Measurements from ENCODE around the gene C1orf21. TPM values are rescaled to one million over a fixed set of nuclear protein-coding genes. Genes with fewer than 3 reads are reported as not detected.
A peak's percentile ranks its signal among the peaks of the same experiment; 100 is the strongest.

C1orf21 gene
- polyA plus RNA-seq, 3 donors from 2014 or later, result 119 to 149 (median 130) TPM

DNA sequence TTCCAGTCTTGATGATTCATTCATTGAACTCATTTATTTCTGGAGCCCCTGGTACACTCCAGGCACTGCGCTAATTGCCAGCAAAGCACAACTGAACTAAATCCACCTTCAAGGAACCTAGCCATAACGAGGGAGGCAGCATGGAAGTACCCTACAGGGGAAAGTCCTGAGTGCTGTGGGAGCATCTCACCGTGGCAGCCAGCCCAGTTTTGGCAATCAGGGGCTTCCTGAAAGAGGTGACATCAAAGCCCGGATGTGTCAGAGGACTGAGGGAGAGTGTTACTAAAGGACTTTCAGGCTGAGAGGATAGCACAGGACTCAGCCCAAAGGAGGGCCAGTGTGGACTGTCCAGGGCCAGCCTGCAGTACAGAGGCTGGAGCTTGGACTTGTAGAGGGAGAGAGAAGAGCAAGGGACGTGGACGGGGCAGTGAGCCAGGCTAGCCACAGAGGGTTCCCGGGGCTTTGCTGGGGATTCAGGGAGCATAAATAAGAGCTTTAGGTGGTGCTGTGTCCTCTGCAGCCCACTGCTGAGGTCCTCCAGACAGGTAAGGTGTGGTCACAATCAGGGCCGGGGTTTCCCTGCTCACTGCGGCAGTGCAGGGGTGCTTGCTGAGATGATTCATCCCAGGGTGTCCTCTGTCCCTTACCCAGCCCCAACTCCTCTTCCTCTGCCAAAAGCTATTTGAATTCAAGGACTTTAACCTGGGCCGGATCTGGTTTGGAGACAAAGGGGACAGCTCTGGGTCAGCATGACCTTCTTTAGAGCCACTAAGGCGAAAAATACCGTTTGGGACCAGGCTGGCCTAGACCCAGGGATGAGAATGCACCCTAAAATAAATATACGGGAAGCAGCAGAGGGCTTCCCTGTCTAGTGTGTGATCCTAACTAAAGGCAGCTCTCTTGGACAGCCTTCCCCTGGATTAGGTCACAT, 239.5 kb downstream of the C1orf21 start:
- Mint-ChIP-seq H3K36me3 (peaks cover 8 to 40% (median 24%) of the 10 kb centered on the region in 3 donors), H3K9me3 (no peaks in the 10 kb centered on the region), H3K4me1 (peaks cover 0 to 2% of the 10 kb centered on the region in 2 donors), H3K27ac (no peak overlapping the region), H3K27me3 (ENCODE audit: low read depth in 3 of 3) (peaks cover 0 to 17% (median 11%) of the 10 kb centered on the region in 3 donors), H3K4me3 (no peak overlapping the region)
- DNase-seq, result no peak

GRCh38 chr1:184627007-184627341, 240.1 kb downstream of the C1orf21 start:
- H3K27ac Mint-ChIP-seq, result no peak overlapping the region
- DNase-seq, result no peak
- peaks cover 0 to 2% of the 10 kb centered on the region in 2 donors for H3K4me1 Mint-ChIP-seq
- no peaks in the 10 kb centered on the region for H3K9me3 Mint-ChIP-seq
- no peak overlapping the region for H3K4me3 Mint-ChIP-seq
- peaks cover 0 to 17% (median 11%) of the 10 kb centered on the region in 3 donors for H3K27me3 Mint-ChIP-seq (ENCODE audit: low read depth in 3 of 3)
- H3K36me3 Mint-ChIP-seq, result peaks cover 8 to 35% (median 21%) of the 10 kb centered on the region in 3 donors

- no peak for DNase-seq
- Mint-ChIP-seq H3K27me3 (ENCODE audit: low read depth in 3 of 3) (peaks cover 3 to 17% (median 12%) of the 10 kb centered on the region in 3 donors), H3K4me1 (peaks cover 0 to 2% of the 10 kb centered on the region in 2 donors), H3K27ac (no peak overlapping the region), H3K4me3 (no peak overlapping the region), H3K9me3 (peaks cover 0 to 2% (median 0%) of the 10 kb centered on the region in 6 donors), H3K36me3 (peaks cover 8 to 27% (median 21%) of the 10 kb centered on the region in 3 donors)
Observed at GRCh38 chr1:184629266-184629665, 242.4 kb downstream of the C1orf21 start.

DNA sequence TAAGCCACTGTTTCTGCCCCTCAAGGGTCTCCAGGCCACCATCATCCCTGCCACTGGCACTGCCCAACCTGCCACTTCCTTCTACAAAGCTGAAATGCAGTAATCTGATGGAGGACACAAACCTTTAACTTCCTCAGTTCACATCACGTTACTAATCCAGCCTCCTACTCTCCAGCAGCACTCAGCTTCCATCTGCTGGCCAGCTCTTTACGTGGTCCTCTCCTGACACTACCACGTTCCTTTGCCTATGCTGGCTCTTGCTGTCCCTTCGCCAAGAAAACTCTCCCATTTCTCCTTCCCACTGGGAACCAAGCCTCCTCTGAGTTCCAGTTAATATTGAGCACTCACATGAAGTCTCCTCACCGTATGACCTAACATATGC, 243.8 kb downstream of the C1orf21 start:
- Mint-ChIP-seq H3K4me1 (peaks cover 0 to 2% of the 10 kb centered on the region in 2 donors), H3K36me3 (peaks cover 11 to 15% (median 14%) of the 10 kb centered on the region in 3 donors), H3K27me3 (ENCODE audit: low read depth in 3 of 3) (peaks cover 3 to 16% (median 12%) of the 10 kb centered on the region in 3 donors), H3K4me3 (no peak overlapping the region), H3K9me3 (peaks cover 0 to 2% (median 0%) of the 10 kb centered on the region in 6 donors), H3K27ac (peak overlapping the region in 1 of 6 donors; percentile 23)
- DNase-seq, result no peak

DNA sequence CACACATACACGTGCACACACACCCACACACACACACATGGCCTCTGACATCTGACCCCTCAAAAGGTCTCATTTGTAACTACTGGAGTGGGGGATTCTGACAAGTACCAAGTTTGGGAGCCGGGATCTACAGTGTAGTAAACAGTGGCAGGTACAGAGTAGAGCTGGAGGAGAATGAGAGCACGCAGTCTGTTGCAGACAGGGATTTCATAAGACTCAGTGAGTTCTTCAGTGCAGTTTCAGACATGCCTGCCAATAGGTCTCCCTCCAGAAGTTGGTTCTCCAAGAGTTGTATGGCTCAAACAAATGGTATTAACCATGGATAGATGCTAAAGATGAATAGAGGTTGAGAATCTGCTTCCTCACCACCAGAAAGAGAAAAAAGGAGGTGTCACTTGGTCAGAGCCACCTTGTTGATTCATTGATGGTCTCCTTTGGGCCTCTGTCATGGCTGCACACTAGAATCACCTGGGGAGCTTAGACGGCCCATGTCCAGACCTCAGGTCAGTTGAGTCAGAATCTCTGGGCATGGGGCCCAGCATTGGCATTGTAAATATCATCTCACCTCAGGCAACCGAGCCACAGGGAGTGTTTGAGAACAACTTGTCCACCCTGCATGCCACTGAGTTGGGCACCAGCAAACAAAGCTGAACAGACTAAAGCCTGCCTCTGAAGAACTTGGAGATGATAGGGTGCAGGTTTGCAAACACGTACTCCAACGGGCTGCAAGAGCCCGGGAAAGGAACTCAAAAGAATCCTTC, 245.8 kb downstream of the C1orf21 start:
- Mint-ChIP-seq H3K4me1 (peaks cover 0 to 2% of the 10 kb centered on the region in 2 donors), H3K27ac (peak overlapping the region in 1 of 6 donors; percentile 18), H3K27me3 (ENCODE audit: low read depth in 3 of 3) (peaks cover 3 to 11% (median 10%) of the 10 kb centered on the region in 3 donors)

GRCh38 chr1:184633785-184634184, 247.0 kb downstream of the C1orf21 start:
- H3K27ac Mint-ChIP-seq, result no peak overlapping the region
- H3K27me3 Mint-ChIP-seq (ENCODE audit: low read depth in 3 of 3), result peaks cover 3 to 11% (median 10%) of the 10 kb centered on the region in 3 donors
- no peak overlapping the region for H3K4me3 Mint-ChIP-seq
- H3K36me3 Mint-ChIP-seq, result peaks cover 6 to 16% (median 15%) of the 10 kb centered on the region in 3 donors
- peaks cover 0 to 2% (median 0%) of the 10 kb centered on the region in 6 donors for H3K9me3 Mint-ChIP-seq
- no peak for DNase-seq
- peaks cover 2 to 3% of the 10 kb centered on the region in 2 donors for H3K4me1 Mint-ChIP-seq

More for the DNA sequence above, 245.8 kb downstream of the C1orf21 start:
- Mint-ChIP-seq H3K9me3 (peaks cover 0 to 2% (median 0%) of the 10 kb centered on the region in 6 donors), H3K36me3 (peaks cover 6 to 16% (median 15%) of the 10 kb centered on the region in 3 donors), H3K4me3 (no peak overlapping the region)
- DNase-seq, result no peak

- H3K9me3 Mint-ChIP-seq, result peaks cover 0 to 2% (median 0%) of the 10 kb centered on the region in 6 donors
- peaks cover 2 to 6% of the 10 kb centered on the region in 2 donors for H3K4me1 Mint-ChIP-seq
- no peak overlapping the region for H3K27ac Mint-ChIP-seq
- no peak overlapping the region for H3K4me3 Mint-ChIP-seq
- peaks cover 1 to 15% (median 13%) of the 10 kb centered on the region in 3 donors for H3K36me3 Mint-ChIP-seq
- peaks cover 3 to 10% (median 7%) of the 10 kb centered on the region in 3 donors for H3K27me3 Mint-ChIP-seq (ENCODE audit: low read depth in 3 of 3)
- no peak for DNase-seq
Observed at GRCh38 chr1:184634296-184634695, 247.5 kb downstream of the C1orf21 start.

DNA sequence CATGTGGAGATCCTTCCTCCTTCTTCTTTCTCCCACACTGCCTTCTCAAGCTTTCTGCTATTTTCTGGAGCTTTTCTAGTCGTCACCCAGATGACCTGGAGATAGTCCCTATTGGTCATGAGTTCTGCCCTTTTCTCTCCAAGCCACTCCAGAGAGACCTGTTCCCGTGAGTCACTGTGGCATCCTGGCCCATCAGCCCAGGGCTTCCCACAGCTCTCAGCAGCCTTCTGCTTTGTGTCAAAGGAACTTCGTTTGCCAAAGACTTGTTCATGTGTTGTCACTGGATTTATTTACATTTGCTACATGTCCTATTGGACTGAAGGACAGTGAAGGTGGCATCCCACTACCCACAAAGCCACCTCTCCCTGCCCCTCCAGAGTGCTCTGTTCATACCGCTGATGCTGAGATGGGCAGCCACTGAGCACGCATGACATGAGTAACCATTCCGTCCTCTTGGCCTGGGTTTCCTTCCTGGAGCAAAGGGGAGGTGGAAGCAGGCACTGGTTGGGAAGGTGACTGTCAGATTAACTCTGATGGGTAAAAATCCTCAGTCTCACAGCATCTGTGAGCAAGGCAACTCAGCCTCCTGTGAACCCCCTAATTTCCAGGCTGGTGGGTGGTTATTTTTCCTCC, 248.6 kb downstream of the C1orf21 start:
- peaks cover 0 to 2% (median 0%) of the 10 kb centered on the region in 6 donors for H3K9me3 Mint-ChIP-seq
- peaks cover 0 to 6% of the 10 kb centered on the region in 2 donors for H3K4me1 Mint-ChIP-seq
- no peak for DNase-seq
- H3K27ac Mint-ChIP-seq, result no peak overlapping the region
- H3K27me3 Mint-ChIP-seq (ENCODE audit: low read depth in 3 of 3), result peaks cover 3 to 6% (median 6%) of the 10 kb centered on the region in 3 donors
- no peak overlapping the region for H3K4me3 Mint-ChIP-seq
- H3K36me3 Mint-ChIP-seq, result peaks cover 0 to 12% (median 8%) of the 10 kb centered on the region in 3 donors

DNA sequence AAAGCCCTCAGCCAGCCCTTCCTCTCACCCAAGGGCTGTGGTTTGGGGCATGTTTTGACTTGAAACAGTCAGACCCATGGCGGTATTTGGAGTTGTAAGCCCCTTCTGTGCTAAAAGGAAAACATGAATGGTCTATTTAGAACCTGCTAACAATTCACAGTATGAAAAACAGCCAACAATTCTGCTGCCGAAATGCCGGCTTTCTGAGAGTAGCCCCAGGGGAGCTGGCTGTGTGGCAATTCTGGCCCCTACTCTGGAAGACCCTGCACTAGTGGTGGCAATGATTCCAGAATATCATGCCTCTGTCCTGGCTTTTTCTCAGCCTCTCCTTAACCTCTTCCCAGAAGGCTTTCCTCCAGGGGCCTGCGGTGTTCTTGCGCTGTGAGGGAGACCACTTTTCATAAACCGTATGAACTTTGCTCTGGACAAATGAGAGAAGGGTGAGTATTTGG, 249.2 kb downstream of the C1orf21 start:
- Mint-ChIP-seq H3K4me3 (no peak overlapping the region), H3K27ac (no peak overlapping the region), H3K9me3 (peaks cover 0 to 2% (median 0%) of the 10 kb centered on the region in 6 donors)

GRCh38 chr1:184637664-184638240, 250.9 kb downstream of the C1orf21 start:
- H3K4me1 Mint-ChIP-seq, result peaks cover 0 to 6% of the 10 kb centered on the region in 2 donors
- no peaks in the 10 kb centered on the region for H3K9me3 Mint-ChIP-seq
- peaks cover 0 to 5% (median 2%) of the 10 kb centered on the region in 3 donors for H3K27me3 Mint-ChIP-seq (ENCODE audit: low read depth in 3 of 3)
- peaks cover 0 to 6% (median 3%) of the 10 kb centered on the region in 3 donors for H3K36me3 Mint-ChIP-seq
- DNase-seq, result no peak
- H3K4me3 Mint-ChIP-seq, result no peak overlapping the region
- H3K27ac Mint-ChIP-seq, result no peak overlapping the region

More for the DNA sequence above, 249.2 kb downstream of the C1orf21 start:
- H3K36me3 Mint-ChIP-seq, result peaks cover 0 to 7% (median 3%) of the 10 kb centered on the region in 3 donors
- no peak for DNase-seq
- H3K4me1 Mint-ChIP-seq, result peaks cover 0 to 6% of the 10 kb centered on the region in 2 donors
- H3K27me3 Mint-ChIP-seq (ENCODE audit: low read depth in 3 of 3), result peaks cover 3% of the 10 kb centered on the region in 3 donors

DNA sequence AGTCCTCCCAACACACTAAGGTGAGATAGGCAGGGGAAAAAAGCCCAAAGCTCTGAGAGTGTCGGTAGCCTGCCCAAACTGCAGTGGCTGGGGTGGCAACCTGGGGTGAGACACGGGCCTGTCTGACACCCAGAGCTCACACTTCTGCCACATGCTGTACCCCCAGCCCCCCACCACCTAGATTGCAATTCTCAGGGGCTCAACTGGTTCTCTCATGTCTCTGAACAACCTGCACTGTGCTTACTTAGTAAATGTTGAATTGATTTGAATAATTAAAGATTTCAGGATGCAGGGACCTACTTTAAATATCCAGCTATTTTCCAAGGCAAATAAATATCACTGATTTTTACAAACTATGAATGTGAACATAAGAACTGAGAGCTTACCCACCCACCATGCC, 252.4 kb downstream of the C1orf21 start:
- Mint-ChIP-seq H3K27ac (no peak overlapping the region), H3K36me3 (peaks cover 0 to 6% (median 3%) of the 10 kb centered on the region in 3 donors), H3K4me1 (peaks cover 0 to 6% of the 10 kb centered on the region in 2 donors), H3K4me3 (no peak overlapping the region), H3K27me3 (ENCODE audit: low read depth in 3 of 3) (peaks cover 0 to 4% (median 2%) of the 10 kb centered on the region in 3 donors), H3K9me3 (no peaks in the 10 kb centered on the region)
- DNase-seq, result no peak

GRCh38 chr1:184640505-184640904, 253.7 kb downstream of the C1orf21 start:
- Mint-ChIP-seq H3K4me3 (no peak overlapping the region), H3K4me1 (peaks cover 0 to 6% of the 10 kb centered on the region in 2 donors), H3K36me3 (peaks cover 0 to 3% (median 0%) of the 10 kb centered on the region in 3 donors)

DNA sequence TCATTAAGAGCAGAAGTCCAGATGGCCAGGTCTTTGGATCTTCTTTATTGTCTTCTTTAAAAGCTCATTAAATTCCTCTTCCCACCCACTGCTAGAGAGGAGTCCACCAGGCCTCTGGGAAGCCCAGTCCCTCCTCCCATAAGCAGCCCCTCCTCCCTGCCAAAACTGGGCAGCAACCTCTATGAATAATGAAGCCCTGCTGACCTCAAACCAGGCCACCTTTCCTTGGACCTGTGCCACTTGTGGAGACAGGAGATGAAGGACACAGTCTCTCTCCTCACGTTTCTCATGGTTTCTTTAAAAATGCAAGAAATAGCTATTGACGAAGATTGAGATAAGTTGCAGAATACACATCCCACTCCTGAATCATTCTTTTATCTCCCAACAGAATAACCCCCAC, 255.1 kb downstream of the C1orf21 start:
- no peak for DNase-seq
- Mint-ChIP-seq H3K36me3 (peaks cover 0 to 3% (median under 1%) of the 10 kb centered on the region in 3 donors), H3K9me3 (no peaks in the 10 kb centered on the region), H3K4me1 (peaks cover 0 to 6% of the 10 kb centered on the region in 2 donors), H3K4me3 (no peak overlapping the region), H3K27me3 (ENCODE audit: low read depth in 3 of 3) (peaks cover 6 to 14% (median 7%) of the 10 kb centered on the region in 3 donors), H3K27ac (no peak overlapping the region)

More at GRCh38 chr1:184640505-184640904, 253.7 kb downstream of the C1orf21 start:
- no peaks in the 10 kb centered on the region for H3K9me3 Mint-ChIP-seq
- H3K27me3 Mint-ChIP-seq (ENCODE audit: low read depth in 3 of 3), result peaks cover 6 to 7% (median 7%) of the 10 kb centered on the region in 3 donors
- H3K27ac Mint-ChIP-seq, result no peak overlapping the region
- DNase-seq, result no peak

Data from immature natural killer cell (primary cell).